NOMO-1 (cell line): Measurements from ENCODE around the gene SORCS1.

ENCODE experiments used
- DNase-seq, 2 experiments: peaks; one replicate each; lab custom pipeline; 2025; ENCODE audit not compliant: unreplicated experiment in 2 of 2; lab: John Stamatoyannopoulos, UW

Gene SORCS1

DNA sequence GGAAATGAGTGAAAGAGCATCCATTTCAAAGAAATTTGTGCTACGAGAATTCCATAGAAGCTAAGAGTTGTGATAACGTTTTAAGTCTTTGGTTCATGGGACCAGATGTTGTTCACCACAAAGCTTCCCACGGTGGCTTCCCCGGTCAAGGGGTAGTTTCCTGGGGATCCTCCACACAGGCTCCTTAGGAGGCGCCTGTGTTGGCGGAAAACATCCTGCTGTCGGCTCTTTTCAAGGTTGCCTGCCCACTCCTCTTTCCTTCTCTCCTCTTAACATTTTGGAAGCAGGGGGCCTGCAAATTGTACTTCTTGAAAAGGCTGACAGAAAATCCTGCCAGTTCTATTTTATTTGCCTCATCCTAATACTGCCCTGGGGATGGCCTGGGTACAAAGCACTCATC lies 398.6 kb downstream of the SORCS1 start:
- DNase-seq, result no peak

GRCh38 chr10:106765241-106765754 lies 399.2 kb downstream of the SORCS1 start:
- DNase-seq, result no peak

DNA sequence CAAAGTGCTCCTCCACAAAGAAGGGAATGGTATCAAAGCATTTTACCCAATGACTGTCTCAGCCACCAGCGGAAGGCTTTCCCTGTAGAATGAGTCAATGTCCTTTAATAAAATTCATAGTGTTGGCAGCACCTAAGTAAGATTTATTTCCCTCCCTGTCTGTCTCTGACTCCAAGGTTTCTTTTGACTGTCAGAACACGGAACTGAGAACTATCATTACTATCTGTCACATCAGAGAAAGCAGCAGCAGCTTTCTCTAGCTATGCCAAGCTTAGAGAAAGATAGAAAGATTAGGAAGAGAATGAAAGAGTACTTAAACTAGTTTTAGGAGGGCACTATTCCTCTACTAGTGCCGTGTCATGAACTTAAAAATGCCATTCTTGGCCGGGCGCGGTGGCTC lies 400.1 kb downstream of the SORCS1 start:
- DNase-seq, result no peak

DNA sequence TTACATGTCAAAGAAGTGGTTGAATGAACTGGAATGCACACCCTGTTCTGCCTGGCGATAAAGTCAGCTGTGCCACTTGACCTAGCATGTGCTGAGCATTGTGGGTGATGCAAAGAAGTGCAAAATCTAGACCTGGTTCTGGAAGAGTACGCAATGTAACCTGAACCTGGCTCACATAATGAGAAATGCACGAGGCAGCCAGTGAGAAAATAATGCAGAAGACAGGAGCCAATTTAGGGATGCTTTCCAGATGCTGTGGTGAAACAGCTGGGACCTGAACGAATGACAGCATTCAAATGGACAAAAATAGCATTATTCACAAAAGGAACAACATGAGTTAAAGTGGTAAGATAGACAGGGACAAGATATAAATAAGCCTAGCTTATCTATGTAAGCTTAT lies 402.6 kb downstream of the SORCS1 start:
- no peak for DNase-seq

DNA sequence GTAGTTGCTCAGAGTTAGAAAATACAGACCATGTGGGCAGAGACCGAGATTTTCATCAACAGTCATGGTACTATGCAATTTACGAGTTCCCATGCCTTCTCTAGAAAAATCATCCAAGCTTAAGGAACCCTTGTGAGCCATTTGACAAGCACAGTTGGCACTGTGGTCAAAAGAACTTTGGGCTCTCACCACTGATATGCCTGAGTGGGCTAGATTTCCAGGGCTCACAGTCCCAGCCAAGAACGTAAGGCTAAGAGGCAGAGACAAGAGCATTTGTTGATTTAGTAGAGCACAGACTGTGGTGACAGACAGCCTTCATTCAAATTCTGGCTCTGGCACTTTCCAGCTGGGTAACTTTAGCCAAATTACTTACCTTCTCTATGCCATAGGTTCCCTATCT lies 407.0 kb downstream of the SORCS1 start:
- no peak for DNase-seq

DNA sequence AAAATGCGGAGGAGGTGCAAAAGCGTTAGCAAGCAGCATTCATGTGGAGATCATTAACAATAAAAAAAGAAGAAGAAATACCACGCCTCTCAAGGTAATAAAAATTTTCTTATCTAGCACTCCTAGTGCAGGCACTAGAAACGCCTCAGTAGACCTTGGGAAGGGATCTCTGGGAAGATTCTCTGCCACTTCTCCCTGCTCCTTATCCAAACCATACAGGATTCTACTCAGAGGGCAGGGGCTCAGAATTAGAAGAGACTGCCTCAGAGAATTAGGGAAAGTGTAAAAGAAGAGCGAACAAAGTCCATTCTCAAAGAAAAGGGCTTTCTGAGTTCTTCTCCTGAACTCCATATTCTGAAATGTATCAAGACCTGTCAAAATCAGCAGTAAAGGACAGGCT lies 413.4 kb downstream of the SORCS1 start:
- DNase-seq, result no peak

- no peak for DNase-seq
Observed at GRCh38 chr10:106746868-106747267, 417.6 kb downstream of the SORCS1 start.

DNA sequence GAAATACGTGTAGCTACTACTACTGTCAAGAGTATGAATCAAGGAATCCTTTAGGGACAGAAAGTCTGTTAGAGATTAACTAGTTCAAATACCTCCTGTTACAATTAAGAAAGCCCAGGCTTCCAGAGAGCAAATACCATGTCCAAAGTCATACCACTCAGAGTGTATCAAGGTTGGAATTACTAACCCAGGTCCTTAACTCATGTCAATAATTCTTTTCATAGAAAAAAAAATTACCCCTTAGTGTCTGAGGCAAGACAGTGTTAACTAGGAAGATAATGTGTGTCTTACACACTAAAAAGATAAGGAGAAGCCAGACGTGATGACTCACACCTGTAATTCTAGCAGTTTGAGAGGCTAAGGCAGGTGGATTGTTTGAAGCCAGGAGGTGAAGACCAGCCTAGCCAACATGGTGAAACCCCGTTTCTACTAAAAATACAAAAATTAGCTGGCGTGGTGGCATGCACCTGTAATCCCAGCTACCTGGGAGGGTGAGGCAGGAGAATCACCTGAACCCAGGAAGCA lies 423.4 kb downstream of the SORCS1 start:
- no peak for DNase-seq

GRCh38 chr10:106740071-106740470 lies 424.4 kb downstream of the SORCS1 start:
- no peak for DNase-seq

- no peak for DNase-seq
Observed at GRCh38 chr10:106734220-106734619, 430.3 kb downstream of the SORCS1 start.

GRCh38 chr10:106728232-106728631 lies 436.3 kb downstream of the SORCS1 start:
- no peak for DNase-seq

DNA sequence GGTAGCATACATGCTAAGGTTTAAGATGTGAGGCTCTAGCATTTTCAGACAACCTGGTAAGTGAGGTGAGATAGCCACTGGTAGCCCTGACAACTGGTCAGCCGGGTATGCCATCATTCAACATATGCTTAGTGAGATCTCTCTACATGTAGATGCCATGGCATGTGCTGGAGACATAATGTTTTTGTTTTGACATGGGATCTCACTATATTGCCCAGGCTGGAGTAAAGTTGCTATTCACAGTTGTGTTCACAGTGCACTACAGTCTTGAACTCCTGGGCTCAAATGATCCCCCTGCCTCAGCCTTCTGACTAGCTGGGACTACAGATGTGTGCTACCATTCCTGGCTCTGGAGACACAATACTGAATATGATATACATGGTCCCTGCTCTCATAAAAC lies 437.3 kb downstream of the SORCS1 start:
- no peak for DNase-seq

GRCh38 chr10:106722524-106722923 lies 442.0 kb downstream of the SORCS1 start:
- no peak for DNase-seq

- DNase-seq, result no peak
Observed at GRCh38 chr10:106720683-106721082, 443.8 kb downstream of the SORCS1 start.

- DNase-seq, result no peak
Observed at GRCh38 chr10:106716381-106716780, 448.1 kb downstream of the SORCS1 start.

GRCh38 chr10:106714734-106715555 lies 449.6 kb downstream of the SORCS1 start:
- peak in 1 of 2 experiments; percentile 20 for DNase-seq

- DNase-seq, result no peak
Observed at GRCh38 chr10:106713846-106714245, 450.7 kb downstream of the SORCS1 start.

DNA sequence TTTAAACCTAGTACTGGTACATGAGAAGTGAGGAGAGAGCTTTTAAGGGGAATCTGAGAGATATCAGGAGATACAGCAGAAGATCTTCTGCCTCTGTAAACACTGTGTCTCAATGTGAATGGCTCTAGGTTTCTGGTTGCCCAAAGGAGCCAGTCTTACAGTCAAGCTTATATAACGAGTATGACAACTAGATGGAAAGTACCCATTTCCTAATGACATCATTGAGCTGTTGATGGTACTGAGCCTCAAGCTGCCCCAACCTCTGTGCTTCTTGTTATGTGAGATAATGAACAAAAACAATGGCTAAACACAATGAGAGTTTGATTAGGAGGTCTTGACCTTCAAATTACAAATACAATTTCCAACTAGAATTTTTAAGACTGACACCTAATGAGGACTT lies 451.5 kb downstream of the SORCS1 start:
- no peak for DNase-seq

DNA sequence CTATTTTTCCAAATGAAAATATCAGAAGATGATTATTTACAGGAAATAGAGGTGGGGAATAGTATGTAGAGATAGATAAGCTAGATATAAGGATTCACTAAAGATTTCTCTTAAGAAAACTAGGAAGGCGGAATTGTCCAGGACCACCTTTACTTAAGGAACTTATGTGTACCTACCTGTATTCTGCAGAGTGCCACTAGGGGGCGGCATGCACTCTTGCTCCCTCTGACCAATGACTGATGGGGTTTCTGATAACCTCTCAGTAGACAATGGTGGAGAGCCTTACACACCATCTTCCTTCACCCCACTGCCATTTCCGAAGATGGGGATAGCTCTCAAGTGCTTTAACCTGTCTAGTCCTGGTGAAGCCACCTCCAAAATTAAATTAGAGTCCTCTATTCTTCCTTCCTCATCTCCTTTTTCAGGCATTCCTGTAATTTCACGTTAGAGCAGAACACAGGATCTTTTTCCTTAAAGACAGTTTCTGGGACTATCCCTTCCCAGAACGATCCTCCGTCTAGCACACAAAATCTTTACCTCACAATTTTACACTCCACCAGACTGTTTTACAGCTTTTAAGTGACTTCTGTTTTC lies 453.1 kb downstream of the SORCS1 start:
- peak in 1 of 2 experiments; percentile 36 for DNase-seq

GRCh38 chr10:106708506-106708905 lies 456.0 kb downstream of the SORCS1 start:
- DNase-seq, result no peak

GRCh38 chr10:106707657-106708056 lies 456.8 kb downstream of the SORCS1 start:
- no peak for DNase-seq

DNA sequence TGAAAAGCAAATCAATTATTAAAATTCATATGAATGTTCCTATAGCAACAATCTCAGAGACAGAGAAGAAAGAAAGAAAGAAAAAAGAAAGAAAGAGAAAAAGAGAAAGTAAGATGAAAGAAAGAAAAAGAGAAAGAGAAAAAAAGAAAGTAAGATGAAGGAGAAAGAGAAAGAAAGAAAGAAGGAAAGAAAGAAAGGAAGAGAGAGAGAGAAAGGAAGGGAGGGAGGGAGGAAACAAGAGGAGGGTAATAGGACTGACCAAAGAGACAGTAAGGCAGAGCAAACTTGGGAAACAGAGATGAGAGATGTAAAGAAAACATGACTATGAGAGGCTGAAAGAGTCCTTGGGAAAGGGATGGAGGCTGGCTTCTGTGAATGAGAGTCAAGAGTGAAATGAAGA lies 458.4 kb downstream of the SORCS1 start:
- no peak for DNase-seq
